A172 (cell line): Measurements from ENCODE around the gene SGO2. TPM values are rescaled to one million over a fixed set of nuclear protein-coding genes. Genes with fewer than 3 reads are reported as not detected.
A peak's percentile ranks its signal among the peaks of the same experiment; 100 is the strongest.

ENCODE experiments used
- DNase-seq: peaks from one replicate; pipeline ENCODE4 v3.0.0-alpha.2; 2015; ENCODE audit warnings: low spot score
- total RNA-seq: library from RNA; depleted of rRNA; stranded (reverse); fragments of >200 nt; shearing (Covaris generic); gene quantifications from 2 replicates; pipeline ENCODE4 v1.2.3, GENCODE V29; 2014; rRNA removed

SGO2 gene
- total RNA-seq, 1 experiment from 2014 or later: 33.1 TPM

DNA sequence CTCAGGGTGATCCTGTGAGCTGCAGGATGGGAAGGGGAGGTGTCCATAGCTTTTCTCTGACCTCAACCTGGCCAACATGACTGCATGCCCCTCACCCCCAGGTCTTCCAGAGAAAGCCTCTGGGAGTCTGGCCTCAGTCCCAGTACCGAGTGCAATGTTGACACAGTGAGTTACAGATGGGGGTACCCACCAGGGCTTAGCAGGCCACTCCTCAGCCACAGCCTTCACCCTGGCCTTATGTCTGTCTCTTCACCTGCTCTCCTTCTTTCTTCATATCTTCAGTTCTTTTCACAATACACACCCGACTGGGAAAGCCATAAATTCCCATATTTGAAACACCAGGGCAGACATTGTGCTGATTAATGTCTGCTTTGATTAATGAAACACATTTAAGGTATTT, 93.3 kb downstream of the SGO2 start:
- DNase-seq: no peak

GRCh38 chr2:200620606-200621390, 94.8 kb downstream of the SGO2 start:
- no peak for DNase-seq

- no peak for DNase-seq
These were observed 96.1 kb downstream of the SGO2 start for GRCh38 chr2:200622106-200622505.

DNA sequence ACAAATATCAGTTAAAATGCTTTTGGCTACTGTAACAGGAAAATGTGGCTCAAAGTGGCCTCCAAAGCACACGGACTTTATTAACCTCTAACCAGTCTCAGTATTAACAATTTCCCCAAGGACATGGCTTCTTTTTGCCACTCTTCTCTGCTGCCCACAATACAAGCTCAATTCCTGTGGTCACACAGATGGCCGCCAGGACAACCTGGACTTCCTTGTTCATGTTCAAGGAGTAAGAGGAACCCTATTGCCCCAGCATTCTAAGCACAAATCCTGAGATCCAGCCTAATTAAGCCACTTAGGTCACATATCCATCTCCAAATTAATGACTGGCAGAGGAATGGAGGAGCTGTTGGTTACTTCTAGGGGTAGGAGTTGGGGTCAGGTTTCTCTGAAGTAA, 98.0 kb downstream of the SGO2 start:
- no peak for DNase-seq

DNA sequence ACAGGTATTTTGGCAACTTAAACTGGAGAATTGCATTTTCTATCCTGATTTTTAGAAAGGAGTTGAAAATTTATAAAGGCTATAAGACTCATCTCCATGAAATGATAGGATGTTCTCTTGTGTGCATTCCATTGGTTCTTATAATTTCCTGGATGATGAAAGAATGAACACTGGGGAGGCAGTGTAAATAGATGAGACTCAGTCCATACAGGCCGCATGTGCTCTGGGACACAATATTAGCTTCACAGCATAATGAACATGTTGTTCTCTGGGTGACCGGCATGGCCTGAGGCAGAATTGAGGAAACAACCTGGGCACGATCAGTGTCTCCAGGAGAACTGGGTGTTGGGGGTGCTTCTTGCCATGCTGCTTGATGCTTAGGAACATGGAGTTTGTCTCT, 98.7 kb downstream of the SGO2 start:
- no peak for DNase-seq

DNA sequence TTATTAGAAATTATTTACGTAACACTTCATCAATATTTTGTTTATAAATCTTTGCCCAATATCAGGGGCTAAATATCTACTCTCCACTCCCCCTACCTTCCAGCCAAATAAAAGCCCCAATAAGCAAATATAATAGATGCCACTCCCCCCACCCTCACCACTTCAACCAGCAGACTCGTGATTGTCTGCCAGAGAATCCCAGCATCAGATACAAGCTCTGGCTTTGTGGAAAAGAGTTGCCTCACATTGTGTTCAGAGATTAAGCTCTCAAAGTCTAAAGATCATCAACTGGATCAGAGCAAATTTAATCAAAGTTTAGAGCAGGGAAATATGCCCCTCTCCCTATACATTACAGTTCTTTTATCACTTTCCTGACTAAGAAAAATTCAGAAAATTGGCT, 99.3 kb downstream of the SGO2 start:
- no peak for DNase-seq

DNA sequence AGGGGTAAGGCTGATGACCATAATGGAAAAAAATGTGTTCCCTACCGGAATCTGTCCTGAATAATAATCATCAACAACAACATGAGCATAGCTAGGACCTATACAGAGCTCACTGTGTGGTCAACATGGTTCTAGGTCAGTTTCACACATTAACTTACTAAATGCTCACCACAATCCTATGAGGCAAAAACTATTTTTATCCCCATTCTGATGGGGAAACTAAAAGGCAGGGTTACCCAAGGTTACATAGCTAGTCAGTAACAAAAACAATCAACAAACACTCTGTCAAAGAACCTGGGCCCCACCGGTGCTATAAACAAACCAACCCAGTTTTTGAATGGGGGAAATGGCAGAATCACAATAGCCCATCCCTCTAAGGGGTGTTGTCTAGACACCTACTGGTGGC, 100.0 kb downstream of the SGO2 start:
- no peak for DNase-seq

GRCh38 chr2:200627110-200627770, 101.2 kb downstream of the SGO2 start:
- DNase-seq: no peak

DNA sequence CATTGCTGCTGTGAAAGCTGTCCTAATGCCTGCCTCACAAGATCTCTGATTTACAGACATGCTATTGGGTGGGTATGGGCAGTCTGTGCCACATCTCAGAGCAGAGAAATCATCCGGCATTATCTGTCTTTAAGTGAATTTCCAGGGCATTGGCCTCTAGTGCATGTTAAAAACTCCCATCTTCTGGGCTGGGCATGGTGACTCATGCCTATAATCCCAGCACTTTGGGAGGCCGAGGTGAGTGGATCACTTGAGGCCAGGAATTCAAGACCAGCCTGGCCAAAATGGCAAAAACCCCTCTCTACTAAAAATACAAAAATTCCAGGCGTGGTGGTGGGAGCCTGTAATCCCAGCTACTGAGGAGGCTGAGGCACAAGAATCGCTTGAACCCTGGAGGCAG, 102.5 kb downstream of the SGO2 start:
- peak; percentile 43 for DNase-seq

GRCh38 chr2:200631287-200631686, 105.3 kb downstream of the SGO2 start:
- DNase-seq: no peak

Other genes starting within 250 kb of the SGO2 start
- 150 and 154 TPM in 2 replicates for gene SPATS2L, start 219.5 kb upstream of the SGO2 start, total RNA-seq
- gene KCTD18, start 16.1 kb upstream of the SGO2 start, total RNA-seq: 22.1 and 31.5 TPM in 2 replicates
- 8.4 and 13.2 TPM in 2 replicates for gene AOX1, start 59.8 kb downstream of the SGO2 start, total RNA-seq